ENCODE measurements around the gene TMEM175.

GRCh38 chr4:886244-886643 is 46.0 kb upstream of the TMEM175 start:
- no peak for TF ChIP-seq GATA2 (IDR thresholded peaks at IDR 0.05; ENCODE audit: low read depth, low read length)
- TF ChIP-seq GATA3 (IDR thresholded peaks at IDR 0.05; ENCODE audit: low read depth, low read length): no peak

Data from SH-SY5Y (cell line).